Neural cell (in vitro differentiated cells): Measurements from ENCODE around the gene GRP. TPM values are rescaled to one million over a fixed set of nuclear protein-coding genes. Genes with fewer than 3 reads are reported as not detected.

ENCODE experiments used
- polyA plus RNA-seq: library from polyadenylated mRNA; depleted of rRNA; stranded (reverse); fragments of >200 nt; gene quantifications from 2 replicates; pipeline ENCODE4 v1.2.3, GENCODE V29; 2014

GRP gene
- polyA plus RNA-seq, 1 donor from 2014 or later: not detected

Other genes starting within 250 kb of the GRP start
- 211 and 245 TPM in 2 replicates for gene SEC11C, start 80.3 kb upstream of the GRP start, polyA plus RNA-seq
- not detected in 2 replicates for gene RAX, start 53.3 kb downstream of the GRP start, polyA plus RNA-seq
- gene CPLX4, start 98.5 kb downstream of the GRP start, polyA plus RNA-seq: not detected in 2 replicates
- 49.8 and 50.3 TPM in 2 replicates for gene LMAN1, start 139.1 kb downstream of the GRP start, polyA plus RNA-seq